Fibroblast of skin of abdomen (primary cell): Measurements from ENCODE around the gene GALNT9.
"Not testable (repeated sequence)": the region's sequence is repeated elsewhere in the genome, so short reads cannot be mapped to it uniquely, and the experiment has no call there.

Experiments used
- DNase-seq: peaks from one replicate; pipeline ENCODE4 v3.0.0-alpha.2; 2013

The GALNT9 gene

GRCh38 chr12:132263451-132264049 lies 65.8 kb downstream of the GALNT9 start:
- no peak for DNase-seq

- DNase-seq = no peak
These were observed 66.4 kb downstream of the GALNT9 start for GRCh38 chr12:132263061-132263360.

- no peak for DNase-seq
These were observed 66.9 kb downstream of the GALNT9 start for GRCh38 chr12:132262256-132263060.

- DNase-seq = no peak
These were observed 67.9 kb downstream of the GALNT9 start for GRCh38 chr12:132261328-132262138.

- no peak for DNase-seq
These were observed 68.7 kb downstream of the GALNT9 start for GRCh38 chr12:132260721-132261120.

GRCh38 chr12:132259872-132260695 lies 69.3 kb downstream of the GALNT9 start:
- DNase-seq = no peak

GRCh38 chr12:132259364-132259871 lies 70.0 kb downstream of the GALNT9 start:
- no peak for DNase-seq

GRCh38 chr12:132258543-132258942 lies 70.8 kb downstream of the GALNT9 start:
- no peak for DNase-seq

- no peak for DNase-seq
These were observed 71.4 kb downstream of the GALNT9 start for GRCh38 chr12:132257955-132258490.

- no peak for DNase-seq
These were observed 72.0 kb downstream of the GALNT9 start for GRCh38 chr12:132257206-132257954.

- no peak for DNase-seq
These were observed 72.7 kb downstream of the GALNT9 start for GRCh38 chr12:132256646-132257045.

- no peak for DNase-seq
These were observed 73.7 kb downstream of the GALNT9 start for GRCh38 chr12:132255642-132256041.

GRCh38 chr12:132253698-132254480 lies 75.5 kb downstream of the GALNT9 start:
- DNase-seq = no peak

- not testable (repeated sequence) for DNase-seq
These were observed 76.4 kb downstream of the GALNT9 start for GRCh38 chr12:132252981-132253380.

- no peak for DNase-seq
These were observed 77.5 kb downstream of the GALNT9 start for GRCh38 chr12:132251741-132252490.

- no peak for DNase-seq
These were observed 78.1 kb downstream of the GALNT9 start for GRCh38 chr12:132251310-132251709.

GRCh38 chr12:132250707-132251106 lies 78.7 kb downstream of the GALNT9 start:
- no peak for DNase-seq

GRCh38 chr12:132249689-132250478 lies 79.5 kb downstream of the GALNT9 start:
- no peak for DNase-seq
